Activated CD4-positive, alpha-beta T cell treated with anti-CD3 and anti-CD28 coated beads, Interleukin-2, Interleukin-4, amounts not matched to agents 100 ng/mL and 50 ng/mL, durations not matched to agents 16 hours and 8 hours (primary cell): ENCODE data around the gene MBL2.

Source experiments
- DNase-seq: peaks from one replicate; pipeline ENCODE4 v3.0.0-alpha.2; 2020; ENCODE audit warnings: low spot score

Gene MBL2

GRCh38 chr10:52740155-52740549 is 32.4 kb downstream of the MBL2 start:
- DNase-seq: no peak

GRCh38 chr10:52739380-52740154 is 33.0 kb downstream of the MBL2 start:
- DNase-seq: no peak

DNA sequence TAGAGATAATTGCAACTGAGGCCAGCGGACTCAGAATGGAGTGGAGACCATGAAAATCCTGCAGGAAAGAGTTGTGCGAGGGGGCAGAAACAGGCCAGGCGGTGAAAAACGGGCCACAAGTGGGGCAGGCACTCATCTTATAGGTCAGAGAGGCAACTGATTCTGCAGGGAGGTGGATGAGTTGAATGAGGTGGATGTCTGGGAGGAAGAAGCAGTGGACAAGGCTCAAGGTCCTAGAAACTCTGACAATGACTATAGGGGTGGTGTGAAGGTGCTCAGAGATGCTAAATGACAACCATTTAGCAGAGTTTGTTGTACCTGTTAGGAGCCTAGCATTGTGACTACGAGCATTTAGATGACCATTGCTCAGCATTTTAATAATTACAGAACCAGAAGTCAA is 33.6 kb downstream of the MBL2 start:
- no peak for DNase-seq

DNA sequence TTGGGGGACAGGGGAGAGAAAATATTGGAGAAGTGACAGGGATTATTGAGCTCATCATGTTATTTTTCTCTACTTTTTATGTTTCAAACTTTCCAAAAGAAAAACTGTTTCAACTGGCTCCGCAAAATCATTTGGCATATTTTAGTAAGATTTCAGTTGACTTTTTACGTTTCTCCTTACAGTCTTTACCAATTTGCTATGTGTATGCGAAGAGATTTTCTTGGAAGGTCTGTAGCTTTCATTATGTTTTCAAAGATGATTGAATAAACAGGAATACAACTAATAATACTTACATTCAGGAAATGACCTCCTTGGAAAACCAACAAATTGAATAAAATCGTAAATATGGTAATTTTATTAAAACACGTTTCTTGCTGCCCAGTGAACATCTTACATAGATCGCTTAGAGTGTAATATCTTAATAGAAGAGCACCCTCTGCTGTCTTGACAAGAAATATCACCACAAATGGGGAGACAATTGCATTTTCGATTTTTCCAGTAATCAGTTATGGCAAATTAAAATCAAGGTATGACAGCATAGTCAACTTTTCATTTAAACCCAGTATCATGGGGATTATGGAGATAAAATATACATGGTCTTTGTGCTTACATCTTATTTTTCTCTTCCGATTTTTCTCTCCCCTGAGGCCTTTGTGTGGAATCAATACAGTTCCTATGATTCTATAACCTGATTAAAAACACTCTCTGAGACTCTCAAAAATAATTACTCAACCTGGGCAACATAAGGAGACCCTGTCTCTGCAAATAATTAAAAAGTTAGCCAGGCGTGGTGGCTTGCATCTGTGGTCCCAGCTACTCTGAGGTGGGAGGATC is 43.1 kb downstream of the MBL2 start:
- DNase-seq: peak; percentile 4

DNA sequence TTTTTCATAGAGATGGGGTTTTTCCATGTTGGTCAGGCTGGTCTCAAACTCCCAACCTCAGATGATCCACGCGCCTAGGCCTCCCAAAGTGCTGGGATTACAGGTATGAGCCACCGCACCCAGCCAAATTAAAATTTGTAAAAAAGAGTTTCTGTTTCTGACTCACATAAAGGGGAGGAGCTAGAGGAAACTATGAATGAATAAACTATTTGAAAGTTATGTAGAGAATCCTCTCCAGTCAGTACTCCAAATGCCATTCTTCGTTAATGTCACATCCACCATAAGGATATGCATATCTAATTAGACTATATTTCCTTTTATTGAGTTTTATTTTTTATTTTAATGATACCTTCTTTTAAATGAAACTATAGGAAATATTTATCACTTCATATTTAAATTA is 52.6 kb downstream of the MBL2 start:
- no peak for DNase-seq
